Endothelial cell of hepatic sinusoid (primary cell): ENCODE measurements around the gene BUD23.
"Not testable (repeated sequence)": the region's sequence is repeated elsewhere in the genome, so short reads cannot be mapped to it uniquely, and the experiment has no call there.

Experiments
- in situ Hi-C: cut with HindIII; loops from 2 replicates; pipeline ENCODE4 v1.10.0; 2017; ENCODE audit warnings: low sequenced_read_pairs

The BUD23 gene

GRCh38 chr7:73668103-73668885, 15.1 kb upstream of the BUD23 start:
- in situ Hi-C loops: no loop called here

GRCh38 chr7:73668886-73669230, 14.5 kb upstream of the BUD23 start:
- in situ Hi-C loops: no loop called here

GRCh38 chr7:73669288-73669701, 14.1 kb upstream of the BUD23 start:
- in situ Hi-C loops: no loop called here

- in situ Hi-C loops: loop anchor here (5.0 kb wide), 1 partner anchor 68 kb away; no protein-coding TSS in a partner anchor
These were observed 13.5 kb upstream of the BUD23 start for GRCh38 chr7:73669858-73670385.

GRCh38 chr7:73671322-73671661, 12.1 kb upstream of the BUD23 start:
- in situ Hi-C loops: loop anchor here (5.0 kb wide), 1 partner anchor 69 kb away; no protein-coding TSS in a partner anchor

- in situ Hi-C loops: loop anchor here (5.0 kb wide), 1 partner anchor 70 kb away; no protein-coding TSS in a partner anchor
These were observed 11.4 kb upstream of the BUD23 start for GRCh38 chr7:73671857-73672445.

GRCh38 chr7:73674468-73675124, 8.8 kb upstream of the BUD23 start:
- in situ Hi-C loops: loop anchor here (5.0 kb wide), 1 partner anchor 72 kb away; no protein-coding TSS in a partner anchor

GRCh38 chr7:73676062-73676461, 7.3 kb upstream of the BUD23 start:
- in situ Hi-C loops: not testable (repeated sequence)

- in situ Hi-C loops: no loop called here
These were observed 4.5 kb upstream of the BUD23 start for GRCh38 chr7:73678862-73679261.

GRCh38 chr7:73679709-73680108, 3.7 kb upstream of the BUD23 start:
- in situ Hi-C loops: no loop called here

GRCh38 chr7:73680501-73680900, 2.9 kb upstream of the BUD23 start:
- in situ Hi-C loops: no loop called here

GRCh38 chr7:73681031-73681430, 2.4 kb upstream of the BUD23 start:
- in situ Hi-C loops: no loop called here

- in situ Hi-C loops: no loop called here
These were observed 697 bp upstream of the BUD23 start for GRCh38 chr7:73682745-73683055.

GRCh38 chr7:73683788-73684693, 644 bp downstream of the BUD23 start:
- in situ Hi-C loops: no loop called here

GRCh38 chr7:73685311-73685710, 1.9 kb downstream of the BUD23 start:
- in situ Hi-C loops: no loop called here

GRCh38 chr7:73688288-73688687, 4.9 kb downstream of the BUD23 start:
- in situ Hi-C loops: no loop called here

GRCh38 chr7:73690646-73691045, 7.2 kb downstream of the BUD23 start:
- in situ Hi-C loops: no loop called here

GRCh38 chr7:73696372-73696771, 13.0 kb downstream of the BUD23 start:
- in situ Hi-C loops: no loop called here

GRCh38 chr7:73698410-73698809, 15.0 kb downstream of the BUD23 start:
- in situ Hi-C loops: no loop called here

- in situ Hi-C loops: no loop called here
These were observed 16.1 kb downstream of the BUD23 start for GRCh38 chr7:73699370-73700068.
